ENCODE measurements around the gene HECTD4.
A peak's percentile ranks its signal among the peaks of the same experiment; 100 is the strongest.
"Not testable (repeated sequence)": the region's sequence is repeated elsewhere in the genome, so short reads cannot be mapped to it uniquely, and the experiment has no call there.

Gene HECTD4

DNA sequence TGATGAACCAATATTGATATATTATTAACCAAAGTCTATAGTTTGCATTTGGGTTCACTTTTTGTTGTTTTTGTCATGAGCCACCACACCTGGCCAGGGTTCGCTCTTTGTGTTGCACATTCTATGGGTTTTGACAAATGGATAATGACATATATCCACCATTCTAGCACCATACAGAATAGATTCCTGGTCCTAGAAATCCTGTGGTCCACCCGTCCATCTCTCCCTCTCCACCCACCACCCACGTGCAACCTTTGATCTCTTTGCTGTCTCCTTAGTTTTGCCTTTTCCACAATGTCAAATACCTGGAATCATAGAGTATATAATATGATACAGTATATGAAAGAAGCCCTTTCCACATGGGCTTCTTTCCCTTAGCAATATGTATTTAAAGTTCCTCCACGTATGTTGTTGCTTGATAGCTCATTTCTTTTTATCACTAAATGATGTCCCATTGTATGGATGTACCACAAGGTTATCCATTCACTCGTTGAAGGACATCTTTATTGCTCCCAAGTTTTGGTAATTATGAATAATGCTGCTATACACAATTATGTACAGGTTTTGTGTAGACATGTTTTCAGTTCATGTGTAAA, 19.8 kb upstream of the HECTD4 start:
- no peak for DNase-seq

- no peak for DNase-seq
Measured at GRCh38 chr12:112401054-112401453, 18.8 kb upstream of the HECTD4 start.

- no peak for DNase-seq
Measured at GRCh38 chr12:112393328-112393727, 11.1 kb upstream of the HECTD4 start.

GRCh38 chr12:112389922-112390654, 7.9 kb upstream of the HECTD4 start:
- not testable (repeated sequence) for DNase-seq

DNA sequence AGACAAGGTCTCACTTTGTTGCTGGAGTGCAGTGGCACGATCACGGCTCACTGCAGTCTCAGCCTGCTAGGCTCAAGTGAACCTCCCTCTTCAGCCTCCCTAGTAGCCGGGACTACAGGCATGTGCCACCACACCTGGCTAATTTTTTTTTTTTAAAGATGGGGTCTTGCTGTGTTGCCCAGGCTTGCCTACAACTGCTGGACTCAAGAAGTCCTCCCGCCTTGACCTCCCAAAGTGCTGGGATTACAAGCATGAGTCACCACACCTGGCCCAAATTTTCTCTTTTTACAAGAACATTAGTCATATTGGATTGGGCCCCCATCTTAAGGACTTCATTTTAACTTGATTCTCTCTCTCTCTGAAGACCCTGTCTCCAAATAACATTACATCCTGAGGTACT, 7.0 kb upstream of the HECTD4 start:
- DNase-seq: no peak

DNA sequence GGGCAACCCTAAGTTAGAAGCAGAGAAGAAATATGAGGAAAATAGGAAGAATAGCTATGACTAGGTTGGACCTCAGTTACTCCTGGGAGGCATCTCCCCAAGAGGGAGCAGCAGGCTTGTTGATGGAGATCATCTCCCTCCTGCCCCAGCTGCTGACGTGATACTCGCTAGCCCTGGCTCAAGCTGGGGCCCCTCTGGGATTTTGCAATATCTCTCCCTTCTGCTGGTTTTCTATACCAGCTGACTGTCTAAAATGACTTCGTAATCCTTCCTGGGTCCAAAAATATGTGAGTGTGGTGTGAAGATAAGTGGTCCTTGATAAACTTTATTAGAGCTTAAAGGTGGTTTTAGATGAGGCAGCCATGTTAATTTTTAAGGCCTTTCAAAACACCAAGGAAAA, 4.5 kb upstream of the HECTD4 start:
- DNase-seq: no peak

- no peak for DNase-seq
Measured at GRCh38 chr12:112382866-112383265, 635 bp upstream of the HECTD4 start.

- peak in 1 of 2 experiments; percentile 2 for DNase-seq
Measured at GRCh38 chr12:112381406-112381882, 787 bp downstream of the HECTD4 start.

- no peak for DNase-seq
Measured at GRCh38 chr12:112380663-112381405, 1.4 kb downstream of the HECTD4 start.

GRCh38 chr12:112375105-112375504, 7.1 kb downstream of the HECTD4 start:
- no peak for DNase-seq

DNA sequence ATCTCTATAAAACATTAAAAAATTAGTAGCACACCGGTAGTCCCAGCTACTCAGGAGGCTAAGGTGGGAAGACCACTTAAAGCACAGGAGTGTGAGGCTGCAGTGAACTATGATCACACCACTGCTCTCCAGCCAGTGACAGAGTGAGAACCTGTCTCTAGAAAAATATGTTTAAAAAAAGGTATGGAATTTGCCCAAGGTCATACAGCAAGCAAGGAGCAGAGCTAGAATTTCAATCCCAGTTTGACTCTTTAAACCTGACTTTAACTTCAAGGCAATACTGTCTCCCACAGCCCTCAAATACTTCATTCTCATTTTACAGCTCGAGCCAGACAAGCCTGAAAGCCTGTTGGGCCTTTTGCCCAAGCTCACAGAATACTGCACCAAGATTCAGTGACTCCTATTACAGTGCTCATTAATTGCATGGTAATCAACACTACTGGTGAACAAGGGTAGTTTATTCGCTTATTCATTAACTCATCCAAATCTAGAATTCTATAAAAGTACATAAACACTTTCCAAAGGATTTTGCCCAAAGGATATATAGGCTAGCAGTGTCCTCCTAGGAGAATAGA, 8.0 kb downstream of the HECTD4 start:
- no peak for DNase-seq

GRCh38 chr12:112370868-112371510, 11.2 kb downstream of the HECTD4 start:
- DNase-seq: no peak

DNA sequence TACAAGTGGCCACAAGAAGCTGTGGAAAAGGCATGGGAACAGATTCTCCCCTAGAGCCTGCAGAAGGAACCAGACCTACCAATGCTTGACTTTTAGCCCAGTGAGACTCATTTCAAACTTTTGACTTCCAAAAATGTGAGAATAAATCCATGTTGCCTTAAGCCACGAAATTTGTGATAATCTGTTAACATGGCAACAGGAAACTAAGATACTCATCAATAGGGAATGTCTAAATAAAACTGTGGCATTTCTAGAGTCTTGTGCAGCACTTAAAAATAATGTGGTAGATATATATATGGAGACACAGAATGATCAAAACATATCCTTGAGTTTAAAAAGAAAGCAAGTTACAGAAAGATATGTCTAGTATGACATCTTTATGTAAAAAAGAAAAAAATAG, 12.0 kb downstream of the HECTD4 start:
- no peak for DNase-seq

DNA sequence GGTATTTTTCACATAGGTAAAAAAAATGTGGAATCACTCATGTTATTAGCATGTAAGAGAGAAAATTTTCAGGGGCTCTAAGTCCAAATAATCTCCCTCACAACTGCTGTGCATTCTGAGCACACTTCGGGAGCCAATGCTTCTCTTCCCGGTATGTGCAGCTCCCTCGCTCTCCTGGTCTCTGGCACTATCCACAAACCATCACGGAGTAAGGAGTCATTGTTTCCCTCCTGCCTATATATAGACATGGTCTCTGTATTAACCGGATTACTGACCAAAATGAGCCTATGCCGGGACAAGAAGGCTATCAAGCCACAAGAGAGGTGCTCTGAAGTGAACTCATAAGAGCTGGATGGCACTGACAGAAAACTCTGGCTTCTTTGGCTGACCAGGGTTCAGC, 13.4 kb downstream of the HECTD4 start:
- DNase-seq: no peak

GRCh38 chr12:112367965-112368364, 14.3 kb downstream of the HECTD4 start:
- no peak for DNase-seq

GRCh38 chr12:112362310-112362709, 19.9 kb downstream of the HECTD4 start:
- no peak for DNase-seq

DNA sequence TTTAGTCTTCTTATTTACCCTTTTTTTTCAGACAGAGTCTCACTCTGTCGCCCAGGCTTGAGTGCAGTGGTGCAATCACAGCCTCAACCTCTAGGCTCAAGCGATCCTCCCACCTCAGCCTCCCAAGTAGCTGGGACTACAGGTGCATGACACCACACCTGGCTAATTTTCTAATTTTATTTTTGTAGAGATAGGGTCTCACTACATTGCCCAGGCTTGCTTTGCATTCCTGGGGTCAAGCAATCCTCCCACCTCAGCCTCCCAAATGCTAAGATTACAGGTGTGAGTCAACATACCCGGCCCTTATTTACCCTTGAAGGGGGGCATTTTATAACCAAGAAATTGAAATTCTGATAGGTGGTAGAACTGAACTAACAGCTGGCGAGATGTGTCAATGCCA, 21.0 kb downstream of the HECTD4 start:
- no peak for DNase-seq

- DNase-seq: no peak
Measured at GRCh38 chr12:112359290-112359689, 22.9 kb downstream of the HECTD4 start.

DNA sequence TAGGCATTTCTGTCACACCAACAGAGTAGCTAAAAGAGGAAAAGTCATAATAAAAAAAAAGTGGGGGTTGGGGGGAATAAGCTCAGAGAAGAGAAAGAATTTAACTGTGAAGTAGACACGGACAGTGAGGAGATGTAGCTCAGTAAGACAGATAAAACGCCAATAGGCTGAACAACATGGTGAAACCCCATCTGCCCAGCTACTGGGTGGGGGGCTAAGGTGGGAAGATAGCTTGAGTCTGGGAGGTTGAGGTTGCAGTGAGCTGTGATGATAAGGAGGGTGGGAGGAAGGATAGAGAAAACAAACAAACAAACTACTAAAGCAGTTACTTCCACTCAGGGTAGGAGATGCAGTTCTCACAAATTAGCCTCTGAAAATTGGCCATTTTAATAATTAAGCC, 25.0 kb downstream of the HECTD4 start:
- DNase-seq: no peak

DNA sequence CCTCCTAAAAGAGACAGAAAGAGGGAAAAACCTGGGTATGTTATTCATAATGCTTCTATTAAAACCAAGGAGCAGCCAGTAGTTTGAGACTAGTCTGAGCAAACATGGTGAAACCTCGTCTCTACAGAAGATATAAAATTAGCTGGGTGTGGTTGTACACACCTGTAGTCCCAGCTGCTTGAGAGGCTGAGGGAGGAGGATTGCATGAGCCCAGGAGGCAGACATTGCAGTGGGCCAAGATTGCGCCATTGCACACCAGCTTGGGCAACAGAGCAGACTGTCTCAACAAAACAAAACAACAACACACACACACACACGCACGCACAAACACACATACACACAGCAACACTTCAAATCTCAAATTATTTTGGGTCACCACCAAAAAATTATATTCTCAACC, 27.8 kb downstream of the HECTD4 start:
- no peak for DNase-seq

DNA sequence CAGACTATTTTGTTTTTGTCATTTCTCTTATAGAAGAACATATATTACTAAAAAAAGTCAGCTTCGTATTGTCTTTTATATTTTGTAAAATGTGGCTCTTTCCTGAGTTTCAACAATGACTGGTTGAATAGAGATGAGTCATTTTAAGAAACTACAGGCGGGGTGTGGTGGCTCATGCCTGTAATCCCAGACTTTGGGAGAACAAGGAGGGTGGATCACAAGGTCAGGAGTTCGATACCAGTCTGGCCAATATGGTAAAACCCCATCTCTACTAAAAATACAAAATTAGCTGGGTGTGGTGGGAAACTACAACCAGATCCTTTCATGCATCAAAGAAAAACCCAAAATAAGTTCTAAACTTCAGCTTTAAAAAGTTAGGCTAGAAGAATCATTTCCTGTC, 28.8 kb downstream of the HECTD4 start:
- DNase-seq: no peak

DNA sequence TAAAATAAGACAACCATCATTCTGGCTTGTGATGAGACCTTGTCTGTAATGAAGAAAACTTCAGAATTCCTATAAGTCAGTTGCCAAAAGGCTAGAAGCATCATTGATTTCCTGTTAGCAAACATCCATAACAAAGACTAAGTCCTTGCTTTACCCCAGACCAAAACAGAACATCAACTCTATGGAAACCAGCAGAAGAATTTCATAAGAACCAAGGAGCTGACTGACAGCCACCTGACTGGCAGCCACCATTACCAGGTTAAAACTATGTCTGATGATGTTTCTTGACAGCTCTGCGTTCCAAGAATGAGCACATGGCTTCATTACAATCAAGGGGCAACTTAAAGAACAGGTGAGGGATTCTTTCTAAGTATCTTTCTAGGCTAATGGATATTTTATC, 29.3 kb downstream of the HECTD4 start:
- no peak for DNase-seq

Data from activated CD4-positive, alpha-beta T cell treated with anti-CD3 and anti-CD28 coated beads, Interleukin-2, amount 50 U/mL, for 4 hours (primary cell).